NT2/D1 (cell line): ENCODE measurements around the gene SIM2.

Experiments
- DNase-seq: peaks from one replicate; pipeline ENCODE4 v3.0.0-alpha.2; 2011; ENCODE audit warnings: low read depth, low spot score
- H3K27me3 ChIP-seq: 2 replicates; pipeline ENCODE4 v1.6.0; 2011; ENCODE audit warnings: mild to moderate bottlenecking; ENCODE audit not compliant: insufficient read length, insufficient read depth
- H3K36me3 ChIP-seq: 2 replicates; pipeline ENCODE4 v1.6.1; 2011; ENCODE audit warnings: mild to moderate bottlenecking, low read length, mixed read lengths; ENCODE audit not compliant: insufficient read depth, insufficient read length
- H3K4me1 ChIP-seq: 2 replicates; pipeline ENCODE4 v1.5.1; 2011; ENCODE audit not compliant: insufficient read depth, insufficient read length
- H3K4me3 ChIP-seq: 2 replicates; pipeline ENCODE4 v1.5.1; 2011; ENCODE audit warnings: low read depth; ENCODE audit not compliant: insufficient read length
- H3K9ac ChIP-seq: 2 replicates; pipeline ENCODE4 v1.6.0; 2011; ENCODE audit warnings: low read depth; ENCODE audit not compliant: insufficient read length
- H3K9me3 ChIP-seq: 2 replicates; pipeline ENCODE4 v1.5.1; 2011; ENCODE audit warnings: mild to moderate bottlenecking, low read length; ENCODE audit not compliant: insufficient read depth
- SUZ12 ChIP-seq: IDR thresholded peaks from 2 replicates; pipeline ENCODE4 v1.6.1; 2011; ENCODE audit not compliant: insufficient read length, insufficient read depth; ENCODE audit errors: extremely low read depth
- YY1 ChIP-seq: IDR thresholded peaks from 2 replicates; pipeline ENCODE4 v1.6.1; 2011; ENCODE audit not compliant: insufficient read length, insufficient read depth
- ZNF274 ChIP-seq: IDR thresholded peaks from 2 replicates; pipeline ENCODE4 v1.6.1; 2011; ENCODE audit warnings: mild to moderate bottlenecking, low read depth, low read length

SIM2 gene

GRCh38 chr21:36672737-36673136, 26.2 kb upstream of the SIM2 start:
- DNase-seq, result no peak
- Histone ChIP-seq H3K9me3 (peaks cover 4% of the 10 kb centered on the region; the same call in 1 of the 2 replicates), H3K4me1 (peaks cover 3% of the 10 kb centered on the region), H3K9ac (no peak overlapping the region), H3K36me3 (no peaks in the 10 kb centered on the region), H3K27me3 (peaks cover 8% of the 10 kb centered on the region), H3K4me3 (no peak overlapping the region)
- no peak for TF ChIP-seq SUZ12
- no peak for TF ChIP-seq YY1
- no peak for TF ChIP-seq ZNF274

GRCh38 chr21:36676039-36676950, 22.6 kb upstream of the SIM2 start:
- Histone ChIP-seq H3K27me3 (peaks cover 8% of the 10 kb centered on the region), H3K4me1 (no peaks in the 10 kb centered on the region), H3K9ac (no peak overlapping the region), H3K4me3 (no peak overlapping the region), H3K36me3 (no peaks in the 10 kb centered on the region), H3K9me3 (peaks cover 11% of the 10 kb centered on the region; the same call in 1 of the 2 replicates)
- no peak for TF ChIP-seq SUZ12
- TF ChIP-seq ZNF274, result no peak
- DNase-seq, result no peak

- no peak for DNase-seq
- H3K27me3 ChIP-seq, result peaks cover 9% of the 10 kb centered on the region
- no peak overlapping the region for H3K9ac ChIP-seq
- no peaks in the 10 kb centered on the region for H3K36me3 ChIP-seq
- peaks cover 19% of the 10 kb centered on the region; the same call in 1 of the 2 replicates for H3K9me3 ChIP-seq
- no peak overlapping the region for H3K4me3 ChIP-seq
- TF ChIP-seq SUZ12, result no peak
- TF ChIP-seq ZNF274, result no peak
- TF ChIP-seq YY1, result no peak
- H3K4me1 ChIP-seq, result no peaks in the 10 kb centered on the region
Measured at GRCh38 chr21:36677443-36677842, 21.5 kb upstream of the SIM2 start.

- H3K27me3 ChIP-seq, result peaks cover 18% of the 10 kb centered on the region
- no peak for DNase-seq
Measured at GRCh38 chr21:36678538-36678937, 20.4 kb upstream of the SIM2 start.

GRCh38 chr21:36681117-36681631, 17.7 kb upstream of the SIM2 start:
- Histone ChIP-seq H3K4me3 (no peak overlapping the region), H3K27me3 (peaks cover 27% of the 10 kb centered on the region)
- no peak for DNase-seq

More at GRCh38 chr21:36678538-36678937, 20.4 kb upstream of the SIM2 start:
- TF ChIP-seq SUZ12 (no peak), ZNF274 (no peak), YY1 (no peak)
- Histone ChIP-seq H3K36me3 (no peaks in the 10 kb centered on the region), H3K9me3 (peaks cover 19% of the 10 kb centered on the region; the same call in 1 of the 2 replicates), H3K9ac (no peak overlapping the region), H3K4me1 (no peaks in the 10 kb centered on the region), H3K4me3 (no peak overlapping the region)

GRCh38 chr21:36684957-36685714, 13.8 kb upstream of the SIM2 start:
- DNase-seq, result no peak
- no peaks in the 10 kb centered on the region for H3K36me3 ChIP-seq
- no peak for TF ChIP-seq YY1
- no peak for TF ChIP-seq ZNF274
- TF ChIP-seq SUZ12, result no peak
- H3K27me3 ChIP-seq, result peaks cover 47% of the 10 kb centered on the region
- no peak overlapping the region for H3K9ac ChIP-seq
- peaks cover 20% of the 10 kb centered on the region; the same call in 1 of the 2 replicates for H3K9me3 ChIP-seq
- no peak overlapping the region for H3K4me3 ChIP-seq
- H3K4me1 ChIP-seq, result no peaks in the 10 kb centered on the region

More at GRCh38 chr21:36681117-36681631, 17.7 kb upstream of the SIM2 start:
- TF ChIP-seq SUZ12, result no peak
- no peak for TF ChIP-seq YY1
- TF ChIP-seq ZNF274, result no peak
- no peaks in the 10 kb centered on the region for H3K4me1 ChIP-seq
- no peak overlapping the region for H3K9ac ChIP-seq
- H3K9me3 ChIP-seq, result peaks cover 16% of the 10 kb centered on the region; the same call in 1 of the 2 replicates
- H3K36me3 ChIP-seq, result no peaks in the 10 kb centered on the region
